Pancreas (tissue), 10 donors: ENCODE results near the gene ICAM1. TPM values are rescaled to one million over a fixed set of nuclear protein-coding genes. Genes with fewer than 3 reads are reported as not detected.

Experiments
- ATAC-seq, 4 donors: fragments of 200-7000 bp; cut with Tn5 transposase; one replicate each; pipeline versions ENCODE4 v1.8.0 to v1.9.1; 2020; ENCODE audit warnings: mild to moderate bottlenecking in 4 of 4, moderate library complexity in 4 of 4
- DNase-seq, 6 donors: peaks; one replicate each; pipeline ENCODE4 v3.0.0-alpha.2; 2020
- FAIRE-seq: peaks from 2 replicates; lab custom pipeline; 2012; peaks lifted over from hg19 to GRCh38; lab: Jason Lieb, UNC
- H3K27ac ChIP-seq, 4 donors: fragments of 200-600 bp; sonication (generic); 1 replicate in 3 of 4; 2 replicates in 1 of 4; pipeline versions ENCODE4 v1.5.0 to v1.8.0; 2020
- H3K27me3 ChIP-seq, 4 donors: fragments of 200-600 bp; one replicate each; pipeline ENCODE4 v1.8.0; 2021
- H3K36me3 ChIP-seq, 3 donors: fragments of 200-600 bp; sonication (generic) in 1 of 3; one replicate each; pipeline versions ENCODE4 v1.5.0 to v1.8.0; 2020 to 2021
- H3K4me1 ChIP-seq, 3 donors: fragments of 200-600 bp; one replicate each; pipeline ENCODE4 v1.8.0; 2021
- H3K4me3 ChIP-seq, 4 donors: fragments of 200-600 bp; sonication (generic) in 2 of 4; one replicate each; pipeline versions ENCODE4 v1.5.0 to v1.8.0; 2020 to 2021
- H3K9me3 ChIP-seq, 4 donors: fragments of 200-600 bp; one replicate each; pipeline ENCODE4 v1.8.0; 2021
- CTCF ChIP-seq, 4 donors: fragments of 200-600 bp; sonication (generic) in 3 of 4; IDR thresholded peaks; one replicate each; pipeline versions ENCODE4 v1.5.0 to v1.8.0; 2021; ENCODE audit warnings: antibody characterized with exemption in 4 of 4
- WGBS, 2 donors: extraction: QIAGEN DNeasy Blood & Tissue Kit; methylation state at CpG; one replicate each; pipeline ENCODE4 v1.1.7; 2013; 5-methylcytosine and 5-hydroxymethylcytosine counted together
- intact Hi-C, 3 donors: fragments of 100-400 bp; cut with DNase I; formaldehyde crosslinking; loops; one replicate each; pipeline versions ENCODE4 v1.11.1 to v1.14.2; 2022
- polyA plus RNA-seq, 2 donors: library from polyadenylated mRNA; stranded (reverse); fragments of 200-250 nt; gene quantifications; one replicate each; pipeline ENCODE4 v1.2.3, GENCODE V29; 2013
- total RNA-seq, 6 donors: library from RNA; stranded (reverse); fragmentation: NEBNext Ultra II Directional in 4 of 6; extraction: Animal tissue kit (Norgen Biotek cat#: 25700) in 4 of 6; gene quantifications; one replicate each; pipeline versions ENCODE4 v1.2.1 to v1.2.4, GENCODE V29; 2021 to 2023
- donor health status: healthy with polysubstance abuse.
- donor health status: DM: no; HTN: no; CAD: no; lungs with moderate emphysema.
- donor health status: DM: no; HTN: no; CAD: no.
- donor health status: control.
- donor health status: control.
- donor health status: Bipolar disorder and iron deficiency.
- donor health status: DM: yes; HTN: yes; CAD: no.
- donor health status: DM: no; HTN: no; CAD: no.
- donor health status: DM: no; HTN: no; CAD: no.
- donor health status: DM: yes; HTN: yes; CAD: no.

The ICAM1 gene
- total and polyA plus RNA-seq, 8 donors: 2.2 to 32.4 (median 6.8) TPM

GRCh38 chr19:10294368-10294697, 23.4 kb downstream of the ICAM1 start:
- intact Hi-C loops: no loop called here
- 4 to 9% methylated on average over 25 of the region's 25 CpGs for WGBS, 2 donors
- DNase-seq (no peak), ATAC-seq (no peak), FAIRE-seq (no peak)
- peaks cover 11 to 19% (median 17%) of the 10 kb centered on the region in 3 donors for H3K4me1 ChIP-seq
- H3K4me3 ChIP-seq: no peak overlapping the region
- H3K36me3 ChIP-seq: no peaks in the 10 kb centered on the region
- H3K27me3 ChIP-seq: peaks cover 0 to 38% (median 5%) of the 10 kb centered on the region in 4 donors
- no peaks in the 10 kb centered on the region for H3K9me3 ChIP-seq
- H3K27ac ChIP-seq: no peak overlapping the region
- no peak for TF ChIP-seq CTCF (IDR thresholded peaks at IDR 0.05)

- Histone ChIP-seq H3K4me3 (peak overlapping the region in 1 of 4 donors; percentile 39), H3K4me1 (peaks cover 11 to 17% (median 12%) of the 10 kb centered on the region in 3 donors), H3K27me3 (peaks cover 0 to 33% (median 5%) of the 10 kb centered on the region in 4 donors), H3K36me3 (no peaks in the 10 kb centered on the region), H3K9me3 (no peaks in the 10 kb centered on the region), H3K27ac (no peak overlapping the region)
- intact Hi-C loops: no loop called here
- DNase-seq (peak in 1 of 6 donors; percentile 66), FAIRE-seq (no peak), ATAC-seq (peak in 3 of 4 donors; percentile 22 to 46 (median 26))
- 1 to 2% methylated on average over 47 to 48 of the region's 48 CpGs for WGBS, 2 donors
- no peak for TF ChIP-seq CTCF (IDR thresholded peaks at IDR 0.05)
Observed at GRCh38 chr19:10295305-10295846, 24.5 kb downstream of the ICAM1 start.

GRCh38 chr19:10295847-10296591, 25.1 kb downstream of the ICAM1 start:
- intact Hi-C loops: no loop called here
- Histone ChIP-seq H3K9me3 (no peaks in the 10 kb centered on the region), H3K27ac (no peak overlapping the region), H3K27me3 (peaks cover 0 to 31% (median 5%) of the 10 kb centered on the region in 4 donors), H3K36me3 (no peaks in the 10 kb centered on the region), H3K4me1 (peaks cover 11 to 13% (median 12%) of the 10 kb centered on the region in 3 donors), H3K4me3 (peak overlapping the region in 1 of 4 donors; percentile 39)
- DNase-seq (no peak), FAIRE-seq (no peak), ATAC-seq (no peak)
- no peak for TF ChIP-seq CTCF (IDR thresholded peaks at IDR 0.05)
- WGBS, 2 donors: 9 to 10% methylated on average over 56 to 58 of the region's 58 CpGs

GRCh38 chr19:10299545-10300458, 28.9 kb downstream of the ICAM1 start:
- Histone ChIP-seq H3K4me3 (no peak overlapping the region), H3K9me3 (no peaks in the 10 kb centered on the region), H3K36me3 (no peaks in the 10 kb centered on the region), H3K27ac (no peak overlapping the region), H3K27me3 (peaks cover 0 to 6% (median 0%) of the 10 kb centered on the region in 4 donors), H3K4me1 (peaks cover 0 to 8% (median 7%) of the 10 kb centered on the region in 3 donors)
- peak in 1 of 6 donors; percentile 23 for DNase-seq
- WGBS, 2 donors: 34 to 45% methylated on average over 14 of the region's 14 CpGs
- intact Hi-C loops: no loop called here
- TF ChIP-seq CTCF (IDR thresholded peaks at IDR 0.05): no peak
- FAIRE-seq: no peak
- ATAC-seq: peak in 2 of 4 donors; percentile 19 to 38
